ENCODE results near the gene ROR1.

Gene ROR1

DNA sequence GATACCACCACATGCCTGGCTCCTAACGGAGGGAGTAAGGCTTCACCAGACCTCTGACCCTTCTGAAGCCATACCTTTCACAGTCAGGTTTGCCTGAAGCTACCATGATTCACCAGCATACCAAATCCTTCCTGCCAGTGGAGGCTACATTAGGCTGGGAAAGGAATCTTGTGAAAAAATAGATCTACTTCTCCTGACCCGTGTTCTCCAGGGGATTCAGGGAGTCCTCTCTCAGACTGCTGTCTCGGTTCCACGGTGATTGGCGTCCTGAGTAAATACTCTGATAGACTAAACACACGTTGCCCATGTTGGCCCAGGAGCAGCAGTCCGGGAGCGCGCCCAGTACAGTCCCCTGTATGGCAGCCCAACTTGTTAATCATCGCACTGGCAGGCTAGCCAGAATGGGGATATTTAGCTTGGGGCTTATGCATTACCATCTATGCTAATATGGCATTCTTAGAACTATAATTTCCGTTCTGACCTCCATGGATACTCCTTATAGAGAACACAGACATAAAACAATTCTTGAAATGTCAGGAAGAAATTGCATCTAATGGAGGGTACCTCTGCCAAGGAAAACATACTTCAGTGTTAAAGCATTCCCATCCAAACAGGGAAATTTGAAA, 173.2 kb downstream of the ROR1 start:
- TF ChIP-seq, protein P1, sequence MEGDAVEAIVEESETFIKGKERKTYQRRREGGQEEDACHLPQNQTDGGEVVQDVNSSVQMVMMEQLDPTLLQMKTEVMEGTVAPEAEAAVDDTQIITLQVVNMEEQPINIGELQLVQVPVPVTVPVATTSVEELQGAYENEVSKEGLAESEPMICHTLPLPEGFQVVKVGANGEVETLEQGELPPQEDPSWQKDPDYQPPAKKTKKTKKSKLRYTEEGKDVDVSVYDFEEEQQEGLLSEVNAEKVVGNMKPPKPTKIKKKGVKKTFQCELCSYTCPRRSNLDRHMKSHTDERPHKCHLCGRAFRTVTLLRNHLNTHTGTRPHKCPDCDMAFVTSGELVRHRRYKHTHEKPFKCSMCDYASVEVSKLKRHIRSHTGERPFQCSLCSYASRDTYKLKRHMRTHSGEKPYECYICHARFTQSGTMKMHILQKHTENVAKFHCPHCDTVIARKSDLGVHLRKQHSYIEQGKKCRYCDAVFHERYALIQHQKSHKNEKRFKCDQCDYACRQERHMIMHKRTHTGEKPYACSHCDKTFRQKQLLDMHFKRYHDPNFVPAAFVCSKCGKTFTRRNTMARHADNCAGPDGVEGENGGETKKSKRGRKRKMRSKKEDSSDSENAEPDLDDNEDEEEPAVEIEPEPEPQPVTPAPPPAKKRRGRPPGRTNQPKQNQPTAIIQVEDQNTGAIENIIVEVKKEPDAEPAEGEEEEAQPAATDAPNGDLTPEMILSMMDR (IDR thresholded peaks at IDR 0.05; ENCODE audit: low read depth, low read length, missing control alignments), result no peak
- H3K4me3 ChIP-seq (replicated peaks; ENCODE audit: low read depth, low read length), result no peak overlapping the region
- DNase-seq (ENCODE audit: extremely low read depth, low read depth), result no peak

DNA sequence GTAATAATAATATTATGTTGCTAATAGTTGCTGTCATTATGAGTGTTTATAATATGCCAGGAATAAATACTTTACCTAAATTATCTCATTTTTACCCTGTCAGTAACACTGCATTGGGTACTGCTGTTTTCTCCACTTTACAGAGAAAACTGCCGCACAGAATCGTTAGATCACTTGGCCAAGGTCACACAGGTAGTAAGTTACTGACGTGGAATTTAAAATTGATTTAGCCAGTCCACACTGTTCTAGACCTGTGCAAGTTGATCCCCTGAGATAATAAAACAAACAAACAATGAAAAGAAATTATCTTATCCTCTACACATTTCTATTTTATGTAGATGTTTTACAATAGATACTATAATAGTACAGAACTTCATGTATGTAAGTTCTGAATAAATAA, 174.1 kb downstream of the ROR1 start:
- TF ChIP-seq, protein P1 (IDR thresholded peaks at IDR 0.05; ENCODE audit: low read depth, low read length, missing control alignments), result no peak
- H3K4me3 ChIP-seq (replicated peaks; ENCODE audit: low read depth, low read length), result no peak overlapping the region
- DNase-seq (ENCODE audit: extremely low read depth, low read depth), result no peak

DNA sequence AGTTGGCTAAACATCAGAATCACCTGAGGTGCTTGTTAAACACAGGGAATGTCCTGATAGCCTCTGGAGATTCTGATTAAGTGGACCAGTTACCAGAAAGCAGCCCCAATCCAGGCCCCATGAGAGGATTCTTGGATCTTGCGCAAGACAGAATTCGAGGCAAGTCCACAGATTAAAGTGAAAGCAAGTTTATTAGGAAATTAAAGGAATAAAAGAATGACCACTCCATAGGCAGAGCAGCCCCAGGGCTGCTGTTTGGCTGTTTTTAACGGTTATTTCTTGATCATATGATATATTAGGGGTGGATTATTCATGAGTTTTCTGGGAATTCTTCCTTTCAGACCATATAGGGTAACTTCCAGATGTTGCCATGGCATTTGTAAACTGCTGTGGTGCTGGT, 176.2 kb downstream of the ROR1 start:
- TF ChIP-seq, protein P1 (IDR thresholded peaks at IDR 0.05; ENCODE audit: low read depth, low read length, missing control alignments), result no peak
- DNase-seq (ENCODE audit: extremely low read depth, low read depth), result no peak
- no peak overlapping the region for H3K4me3 ChIP-seq (replicated peaks; ENCODE audit: low read depth, low read length)

DNA sequence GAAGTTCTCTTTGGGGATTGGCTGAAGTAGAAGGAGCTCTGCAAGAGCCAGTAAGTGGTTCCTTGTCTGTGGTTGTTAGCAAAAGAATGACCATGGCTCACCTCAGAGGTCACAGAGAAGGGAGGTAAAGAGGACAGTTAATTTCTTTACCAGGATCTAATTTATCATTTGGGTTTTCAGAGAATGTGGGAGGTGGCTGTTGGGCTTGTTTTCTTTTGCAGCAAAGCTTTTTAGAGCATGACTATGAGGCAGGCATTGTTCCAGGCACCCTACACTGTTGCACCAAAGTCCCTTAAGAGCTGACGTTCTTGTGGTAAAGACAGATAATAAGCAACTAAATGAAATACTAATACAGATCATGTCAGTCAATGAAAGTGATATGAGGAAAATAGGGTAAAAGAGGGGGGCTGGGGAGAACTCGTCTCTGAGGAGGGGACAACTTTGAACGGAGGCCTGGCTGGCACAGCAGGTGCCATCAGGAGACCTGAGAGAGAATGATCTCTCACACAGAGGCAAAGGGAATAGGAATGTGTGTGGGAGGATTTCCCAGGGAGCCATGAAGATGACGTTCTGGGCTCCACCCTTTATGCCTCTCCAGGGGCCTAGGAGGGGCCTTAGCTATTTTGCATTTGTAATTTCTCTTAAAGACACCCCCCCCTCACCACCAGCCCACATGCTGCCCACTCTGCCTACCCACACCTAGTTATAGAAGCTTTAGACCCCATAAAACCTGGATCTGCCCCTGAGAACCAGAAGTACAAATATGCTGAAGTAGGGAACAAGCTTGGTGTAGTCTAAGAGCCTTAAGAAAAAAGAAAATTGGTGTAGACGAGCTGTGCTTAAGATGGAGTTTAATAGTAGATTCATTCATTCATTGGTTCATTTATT, 177.5 kb downstream of the ROR1 start:
- no peak overlapping the region for H3K4me3 ChIP-seq (replicated peaks; ENCODE audit: low read depth, low read length)
- DNase-seq (ENCODE audit: extremely low read depth, low read depth), result no peak
- TF ChIP-seq, protein P1 (IDR thresholded peaks at IDR 0.05; ENCODE audit: low read depth, low read length, missing control alignments), result no peak

DNA sequence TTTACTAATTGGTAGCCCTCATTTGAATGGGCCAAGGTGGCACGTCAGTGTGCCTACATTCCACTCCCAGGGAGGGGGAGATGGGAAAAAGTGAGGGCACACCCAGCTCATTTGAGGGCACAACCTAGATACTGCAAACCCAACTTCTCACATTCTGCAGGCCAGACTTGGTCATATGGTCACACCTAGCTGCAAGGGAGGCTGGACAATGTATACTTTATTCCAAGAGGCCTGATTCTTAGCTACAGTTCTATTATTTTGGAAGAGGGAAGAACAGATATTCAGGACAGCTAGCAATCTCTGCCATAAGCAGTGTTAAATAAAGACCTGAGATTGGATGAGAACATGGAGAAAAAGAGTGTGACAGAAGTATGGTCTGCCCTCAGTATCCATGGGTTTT, 180.4 kb downstream of the ROR1 start:
- TF ChIP-seq, protein P1 (IDR thresholded peaks at IDR 0.05; ENCODE audit: low read depth, low read length, missing control alignments), result no peak
- no peak for DNase-seq (ENCODE audit: extremely low read depth, low read depth)

DNA sequence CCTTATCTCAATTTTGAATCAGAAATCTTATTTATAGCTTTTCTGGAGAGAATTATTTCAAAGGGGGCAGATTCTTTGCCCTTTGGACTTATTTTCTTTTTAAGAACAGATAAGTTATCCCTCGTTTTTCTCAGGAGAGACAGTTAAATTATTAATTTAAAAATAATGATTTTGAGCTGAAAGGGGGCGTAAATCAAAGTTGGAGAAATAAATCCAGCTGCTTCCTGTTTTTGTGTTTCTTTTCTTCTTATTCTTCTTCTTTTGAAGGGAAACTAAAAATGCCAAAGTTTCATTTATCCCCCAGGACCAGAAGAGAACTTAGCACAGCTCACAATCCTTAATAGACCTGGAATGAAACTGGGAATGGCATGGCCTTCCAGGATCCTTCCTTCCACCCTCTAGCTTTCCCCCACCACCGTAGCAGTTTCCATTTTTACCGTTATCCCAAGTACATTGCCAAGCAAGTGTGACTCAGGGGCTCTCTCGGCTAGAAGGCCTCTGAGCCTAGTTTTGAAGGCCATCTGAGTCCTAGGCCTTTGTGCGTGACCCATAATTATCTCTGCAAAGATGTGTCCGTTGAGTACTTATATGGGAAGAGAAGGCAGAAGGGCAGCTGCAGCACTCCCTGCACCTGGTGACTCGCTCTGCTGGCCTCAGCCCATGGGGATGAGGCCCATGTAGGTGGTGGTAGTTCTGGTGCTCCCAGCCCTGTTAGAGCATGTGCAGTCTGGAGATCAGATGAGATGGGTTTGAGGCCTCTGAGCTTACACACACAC, 181.7 kb downstream of the ROR1 start:
- no peak for DNase-seq (ENCODE audit: extremely low read depth, low read depth)
- TF ChIP-seq, protein P1 (IDR thresholded peaks at IDR 0.05; ENCODE audit: low read depth, low read length, missing control alignments), result no peak

More for the DNA sequence above, 180.4 kb downstream of the ROR1 start:
- H3K4me3 ChIP-seq (replicated peaks; ENCODE audit: low read depth, low read length), result no peak overlapping the region

More for the DNA sequence above, 181.7 kb downstream of the ROR1 start:
- no peak overlapping the region for H3K4me3 ChIP-seq (replicated peaks; ENCODE audit: low read depth, low read length)
